Vagina (tissue), 2 donors: Measurements from ENCODE around the gene FBXW11. TPM values are rescaled to one million over a fixed set of nuclear protein-coding genes. Genes with fewer than 3 reads are reported as not detected.

ENCODE experiments used
- DNase-seq, 2 donors: peaks; one replicate each; pipeline ENCODE4 v3.0.0-alpha.2; 2017; ENCODE audit errors: extremely low spot score in 2 of 2
- H3K27ac ChIP-seq: fragments of 200-600 bp; sonication (generic); one replicate; pipeline ENCODE4 v1.5.1; 2019
- H3K27me3 ChIP-seq: fragments of 200-600 bp; sonication (generic); one replicate; pipeline ENCODE4 v1.5.1; 2019
- H3K36me3 ChIP-seq, 2 donors: fragments of 200-600 bp; sonication (generic); one replicate each; pipeline ENCODE4 v1.5.1; 2017 to 2019
- H3K4me1 ChIP-seq: fragments of 200-600 bp; sonication (generic); one replicate; pipeline ENCODE4 v1.5.1; 2019
- H3K4me3 ChIP-seq, 2 donors: fragments of 200-600 bp; sonication (generic); 1 replicate in 1 of 2; 2 replicates in 1 of 2; pipeline ENCODE4 v1.5.1; 2016 to 2019
- H3K9me3 ChIP-seq: fragments of 200-600 bp; sonication (generic); one replicate; pipeline ENCODE4 v1.5.1; 2019
- CTCF ChIP-seq, 3 experiments: fragments of 450-650 bp in 2 of 3; fragments of 200-600 bp in 1 of 3; sonication (generic) in 1 of 3; IDR thresholded peaks; one replicate each; pipeline ENCODE4 v1.5.1; 2017 to 2019; ENCODE audit warnings: antibody characterized with exemption in 3 of 3, mild to moderate bottlenecking in 2 of 3, moderate library complexity in 2 of 3
- POLR2A ChIP-seq, 2 donors: fragments of 450-650 bp; IDR thresholded peaks; one replicate each; pipeline ENCODE4 v1.6.1; 2017; ENCODE audit warnings: antibody characterized with exemption in 2 of 2, mild to moderate bottlenecking in 2 of 2, moderate library complexity in 2 of 2
- POLR2AphosphoS5 ChIP-seq, 2 donors: sonication (generic); formaldehyde crosslinking; IDR thresholded peaks; one replicate each; pipeline ENCODE4 v1.9.0; 2017; ENCODE audit warnings: antibody characterized with exemption in 2 of 2, mild to moderate bottlenecking in 2 of 2, low read depth in 1 of 2; ENCODE audit not compliant: insufficient read depth in 1 of 2
- intact Hi-C: fragments of 100-400 bp; cut with DNase I; formaldehyde crosslinking; loops from one replicate; pipeline ENCODE4 v1.15.1; 2023
- total RNA-seq: library from RNA; depleted of rRNA; stranded (reverse); fragments of >200 nt; gene quantifications from one replicate; pipeline ENCODE4 v1.2.3, GENCODE V29; 2016

FBXW11 gene
- total RNA-seq, 1 donor from 2014 or later: 40.5 TPM

GRCh38 chr5:171867786-171868185 is 138.7 kb downstream of the FBXW11 start:
- TF ChIP-seq POLR2AphosphoS5 (IDR thresholded peaks at IDR 0.05; ENCODE audit: insufficient read depth in 1 of 2, low read depth in 1 of 2) (no peak), CTCF (IDR thresholded peaks at IDR 0.05) (no peak), POLR2A (IDR thresholded peaks at IDR 0.05) (no peak)
- Histone ChIP-seq H3K4me1 (no peaks in the 10 kb centered on the region), H3K27me3 (no peaks in the 10 kb centered on the region), H3K4me3 (no peak overlapping the region), H3K36me3 (peaks cover 0 to 38% of the 10 kb centered on the region in 2 donors), H3K27ac (no peak overlapping the region), H3K9me3 (no peaks in the 10 kb centered on the region)
- intact Hi-C loops: no loop called here
- DNase-seq: no peak

- H3K27me3 ChIP-seq: no peaks in the 10 kb centered on the region
- H3K36me3 ChIP-seq: peaks cover 0 to 23% of the 10 kb centered on the region in 2 donors
- no peaks in the 10 kb centered on the region for H3K9me3 ChIP-seq
- no peaks in the 10 kb centered on the region for H3K4me1 ChIP-seq
- intact Hi-C loops: no loop called here
- H3K27ac ChIP-seq: no peak overlapping the region
- DNase-seq: no peak
- H3K4me3 ChIP-seq: no peak overlapping the region
- TF ChIP-seq CTCF (IDR thresholded peaks at IDR 0.05): no peak
- TF ChIP-seq POLR2AphosphoS5 (IDR thresholded peaks at IDR 0.05; ENCODE audit: insufficient read depth in 1 of 2, low read depth in 1 of 2): no peak
- no peak for TF ChIP-seq POLR2A (IDR thresholded peaks at IDR 0.05)
Observed at GRCh38 chr5:171865471-171865870, 141.0 kb downstream of the FBXW11 start.

GRCh38 chr5:171863935-171864334 is 142.5 kb downstream of the FBXW11 start:
- intact Hi-C loops: no loop called here
- TF ChIP-seq POLR2A (IDR thresholded peaks at IDR 0.05) (no peak), CTCF (IDR thresholded peaks at IDR 0.05) (no peak), POLR2AphosphoS5 (IDR thresholded peaks at IDR 0.05; ENCODE audit: insufficient read depth in 1 of 2, low read depth in 1 of 2) (no peak)
- no peak overlapping the region for H3K4me3 ChIP-seq
- no peaks in the 10 kb centered on the region for H3K9me3 ChIP-seq
- H3K36me3 ChIP-seq: peaks cover 0 to 8% of the 10 kb centered on the region in 2 donors
- H3K4me1 ChIP-seq: no peaks in the 10 kb centered on the region
- H3K27ac ChIP-seq: no peak overlapping the region
- no peaks in the 10 kb centered on the region for H3K27me3 ChIP-seq
- no peak for DNase-seq

GRCh38 chr5:171862624-171863023 is 143.8 kb downstream of the FBXW11 start:
- intact Hi-C loops: no loop called here

More at GRCh38 chr5:171862624-171863023, 143.8 kb downstream of the FBXW11 start:
- no peak for TF ChIP-seq CTCF (IDR thresholded peaks at IDR 0.05)
- no peak for TF ChIP-seq POLR2A (IDR thresholded peaks at IDR 0.05)
- TF ChIP-seq POLR2AphosphoS5 (IDR thresholded peaks at IDR 0.05; ENCODE audit: insufficient read depth in 1 of 2, low read depth in 1 of 2): no peak
- Histone ChIP-seq H3K4me3 (no peak overlapping the region), H3K4me1 (no peaks in the 10 kb centered on the region), H3K9me3 (no peaks in the 10 kb centered on the region), H3K36me3 (no peaks in the 10 kb centered on the region), H3K27ac (no peak overlapping the region), H3K27me3 (no peaks in the 10 kb centered on the region)
- no peak for DNase-seq
